ENCODE measurements around the gene C1orf198.
"Not testable (repeated sequence)": the region's sequence is repeated elsewhere in the genome, so short reads cannot be mapped to it uniquely, and the experiment has no call there.

The C1orf198 gene

DNA sequence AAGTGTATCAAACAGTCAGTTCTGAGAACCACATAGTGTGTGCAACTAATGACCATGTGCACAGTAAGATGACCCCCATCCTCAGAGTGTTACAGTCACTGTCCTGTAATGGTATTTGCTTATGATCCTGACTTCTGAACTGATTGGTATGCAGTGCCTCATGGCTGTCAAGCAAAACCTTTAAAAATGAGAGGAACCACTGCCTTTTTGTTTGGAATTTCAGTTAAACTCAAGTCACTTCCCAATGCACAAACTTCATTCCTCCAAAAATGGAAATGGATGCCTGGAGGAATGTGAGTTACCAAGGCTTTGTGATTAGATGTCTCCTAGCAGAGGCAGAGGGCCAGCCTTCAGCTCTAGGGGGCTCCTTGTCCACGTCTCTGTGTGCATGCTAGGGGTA is 10.5 kb downstream of the C1orf198 start:
- ATAC-seq, result no peak
- DNase-seq, result no peak

DNA sequence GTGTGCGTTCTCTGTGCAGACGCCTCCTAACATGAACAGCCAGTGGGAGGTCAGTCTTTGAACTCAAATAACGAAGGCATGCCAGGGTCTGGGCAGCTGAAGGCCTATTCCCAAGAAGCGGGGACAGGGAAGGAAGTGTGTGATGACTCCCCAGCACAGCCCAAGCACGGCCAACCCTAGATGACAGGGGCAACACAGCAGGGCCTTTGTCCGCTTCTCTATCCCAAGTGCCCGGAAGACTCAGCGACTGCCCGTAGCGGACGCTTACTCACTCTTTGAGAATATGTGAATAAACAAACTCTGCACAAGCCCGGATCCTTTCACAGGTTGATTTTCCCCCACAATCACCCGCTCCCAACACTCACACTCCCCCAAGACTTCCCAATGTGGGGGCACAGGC is 11.2 kb downstream of the C1orf198 start:
- DNase-seq (no peak), ATAC-seq (no peak)
- H3K4me3 Mint-ChIP-seq, result no peak overlapping the region
- H3K4me1 Mint-ChIP-seq, result no peaks in the 10 kb centered on the region
- H3K27me3 Mint-ChIP-seq, result no peaks in the 10 kb centered on the region
- H3K27ac Mint-ChIP-seq, result no peak overlapping the region
- H3K9me3 Mint-ChIP-seq, result no peaks in the 10 kb centered on the region

More for the DNA sequence above, 10.5 kb downstream of the C1orf198 start:
- Mint-ChIP-seq H3K27me3 (no peaks in the 10 kb centered on the region), H3K4me1 (peaks cover 4% of the 10 kb centered on the region), H3K27ac (no peak overlapping the region), H3K4me3 (no peak overlapping the region), H3K9me3 (no peaks in the 10 kb centered on the region)

DNA sequence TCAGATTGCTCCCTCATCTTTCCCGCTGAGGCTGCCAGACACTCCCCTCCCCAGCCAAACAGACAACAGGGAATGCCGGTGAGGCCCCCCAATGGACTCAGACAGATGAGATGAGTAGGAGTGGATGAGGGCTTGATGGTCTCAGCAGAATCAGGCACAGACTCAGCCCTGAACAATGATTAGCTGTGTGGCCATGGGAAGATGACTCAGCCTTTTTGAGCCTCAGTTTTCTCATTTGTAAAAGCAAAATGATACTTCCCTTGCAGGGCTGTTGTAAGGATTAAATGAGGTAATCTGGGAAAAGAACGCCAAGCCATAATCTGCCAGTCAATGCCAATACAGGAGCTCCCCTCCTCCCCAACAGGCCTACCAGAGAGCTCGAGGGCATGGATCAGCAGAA is 12.4 kb downstream of the C1orf198 start:
- no peak overlapping the region for H3K4me3 Mint-ChIP-seq
- H3K4me1 Mint-ChIP-seq, result no peaks in the 10 kb centered on the region
- H3K27me3 Mint-ChIP-seq, result no peaks in the 10 kb centered on the region
- DNase-seq (no peak), ATAC-seq (no peak)
- H3K27ac Mint-ChIP-seq, result no peak overlapping the region
- no peaks in the 10 kb centered on the region for H3K9me3 Mint-ChIP-seq

DNA sequence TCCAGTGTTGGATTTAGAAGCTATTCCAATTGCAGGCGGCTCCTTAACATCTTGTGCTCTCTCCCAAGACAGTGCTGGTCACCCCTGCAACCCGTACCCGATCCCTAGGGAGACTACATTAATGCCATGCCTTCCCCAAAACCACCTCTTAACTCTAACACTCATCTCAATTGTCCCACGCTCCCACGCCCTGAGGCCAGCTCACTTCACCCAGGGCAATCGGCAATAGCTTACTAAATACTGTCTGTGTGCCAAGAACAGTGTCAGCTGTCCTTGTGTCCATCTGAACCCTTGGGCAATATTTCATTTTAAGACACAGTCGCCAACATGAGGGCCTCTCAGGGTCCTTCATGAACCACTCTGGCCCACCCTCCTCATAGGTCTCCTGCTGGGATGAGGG is 13.9 kb downstream of the C1orf198 start:
- H3K27me3 Mint-ChIP-seq, result no peaks in the 10 kb centered on the region
- DNase-seq, result no peak
- H3K4me3 Mint-ChIP-seq, result no peak overlapping the region
- no peak overlapping the region for H3K27ac Mint-ChIP-seq
- ATAC-seq, result no peak
- H3K9me3 Mint-ChIP-seq, result no peaks in the 10 kb centered on the region
- no peaks in the 10 kb centered on the region for H3K4me1 Mint-ChIP-seq

DNA sequence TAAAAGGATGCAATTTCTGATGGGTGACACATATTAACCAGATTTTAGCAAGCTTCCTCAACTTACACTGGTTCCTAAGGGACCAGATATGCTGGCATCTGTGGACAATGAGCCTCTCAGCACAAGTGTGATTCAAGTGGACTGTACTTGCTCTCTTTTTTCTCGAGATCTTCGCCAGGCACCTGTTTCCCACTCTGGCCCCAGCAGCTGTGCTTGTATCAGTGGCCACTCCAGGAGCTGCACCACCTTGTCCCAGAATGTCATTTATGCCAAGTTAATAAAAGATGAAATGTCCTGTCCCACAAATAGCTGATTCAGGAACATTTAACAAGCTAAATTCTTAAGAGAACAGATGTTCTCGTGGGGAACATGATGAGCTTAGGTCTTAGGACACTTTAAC is 14.6 kb downstream of the C1orf198 start:
- DNase-seq, result no peak
- no peaks in the 10 kb centered on the region for H3K4me1 Mint-ChIP-seq
- H3K9me3 Mint-ChIP-seq, result no peaks in the 10 kb centered on the region
- H3K27ac Mint-ChIP-seq, result no peak overlapping the region
- no peak for ATAC-seq
- no peak overlapping the region for H3K4me3 Mint-ChIP-seq
- H3K27me3 Mint-ChIP-seq, result no peaks in the 10 kb centered on the region

DNA sequence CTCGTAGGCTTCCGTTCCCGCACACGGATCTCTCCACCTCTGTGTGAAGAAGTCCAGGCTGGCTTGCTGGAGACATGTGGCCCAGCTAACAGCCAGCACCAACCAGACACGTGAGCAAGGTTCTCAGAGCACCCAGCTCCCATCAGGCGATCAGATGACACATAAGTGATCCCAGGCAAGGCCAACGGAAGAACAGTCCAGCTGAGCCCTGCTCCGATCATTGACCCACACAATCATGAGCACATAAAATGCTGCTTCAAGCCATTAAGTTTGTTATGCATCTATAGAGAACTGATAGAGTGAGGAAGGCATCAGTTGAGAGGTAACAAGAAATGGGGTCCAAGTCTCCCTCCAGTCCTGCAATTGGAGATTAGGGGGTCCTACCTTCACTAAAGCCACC is 15.4 kb downstream of the C1orf198 start:
- H3K4me3 Mint-ChIP-seq, result no peak overlapping the region
- no peak for DNase-seq
- no peak overlapping the region for H3K27ac Mint-ChIP-seq
- no peaks in the 10 kb centered on the region for H3K4me1 Mint-ChIP-seq
- no peaks in the 10 kb centered on the region for H3K9me3 Mint-ChIP-seq
- ATAC-seq, result no peak
- no peaks in the 10 kb centered on the region for H3K27me3 Mint-ChIP-seq

DNA sequence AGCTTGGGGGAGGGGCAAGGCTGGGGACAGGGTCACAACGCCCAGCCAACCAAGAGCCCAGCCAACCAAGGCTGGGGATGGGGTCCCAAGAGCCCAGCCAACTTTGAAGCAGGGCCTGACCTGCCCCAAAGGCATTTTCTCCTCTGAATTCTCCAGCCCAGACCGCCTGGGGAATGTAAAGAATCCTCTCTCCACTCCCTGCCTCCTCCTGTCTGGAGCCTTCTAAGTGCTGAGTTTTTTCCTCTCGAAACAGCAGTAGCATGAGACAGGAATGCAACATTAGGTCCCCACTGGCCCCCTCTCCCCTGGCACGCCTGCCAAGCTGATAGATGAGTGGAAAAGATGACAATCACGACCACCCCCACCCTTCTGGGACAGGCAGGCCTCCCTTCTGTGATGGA is 17.0 kb downstream of the C1orf198 start:
- H3K4me3 Mint-ChIP-seq, result no peak overlapping the region
- H3K27ac Mint-ChIP-seq, result no peak overlapping the region
- no peaks in the 10 kb centered on the region for H3K4me1 Mint-ChIP-seq
- no peaks in the 10 kb centered on the region for H3K9me3 Mint-ChIP-seq
- ATAC-seq, result no peak
- no peaks in the 10 kb centered on the region for H3K27me3 Mint-ChIP-seq
- no peak for DNase-seq

DNA sequence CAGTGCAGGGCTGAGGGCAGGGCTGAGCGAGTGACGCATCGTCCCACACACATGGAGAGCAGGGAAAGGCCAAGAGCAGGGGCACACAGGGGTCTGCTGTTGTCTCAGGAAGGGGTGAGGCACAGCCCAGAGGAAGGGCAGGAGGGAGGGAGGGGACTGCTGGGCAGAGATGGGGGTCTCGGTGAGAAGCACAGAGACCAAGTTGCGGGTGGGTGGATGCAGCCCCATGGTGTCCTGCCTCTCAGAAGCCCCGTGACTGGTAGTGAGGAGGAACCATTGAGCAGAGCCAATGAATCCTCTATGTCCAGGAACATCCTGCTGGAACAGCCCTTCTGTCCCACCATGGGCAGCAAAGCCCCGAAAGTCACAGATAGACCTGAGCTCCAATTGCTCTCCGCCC is 17.8 kb downstream of the C1orf198 start:
- H3K4me3 Mint-ChIP-seq, result no peak overlapping the region
- DNase-seq, result no peak
- H3K4me1 Mint-ChIP-seq, result no peaks in the 10 kb centered on the region
- no peak for ATAC-seq
- no peaks in the 10 kb centered on the region for H3K9me3 Mint-ChIP-seq
- no peaks in the 10 kb centered on the region for H3K27me3 Mint-ChIP-seq
- no peak overlapping the region for H3K27ac Mint-ChIP-seq

DNA sequence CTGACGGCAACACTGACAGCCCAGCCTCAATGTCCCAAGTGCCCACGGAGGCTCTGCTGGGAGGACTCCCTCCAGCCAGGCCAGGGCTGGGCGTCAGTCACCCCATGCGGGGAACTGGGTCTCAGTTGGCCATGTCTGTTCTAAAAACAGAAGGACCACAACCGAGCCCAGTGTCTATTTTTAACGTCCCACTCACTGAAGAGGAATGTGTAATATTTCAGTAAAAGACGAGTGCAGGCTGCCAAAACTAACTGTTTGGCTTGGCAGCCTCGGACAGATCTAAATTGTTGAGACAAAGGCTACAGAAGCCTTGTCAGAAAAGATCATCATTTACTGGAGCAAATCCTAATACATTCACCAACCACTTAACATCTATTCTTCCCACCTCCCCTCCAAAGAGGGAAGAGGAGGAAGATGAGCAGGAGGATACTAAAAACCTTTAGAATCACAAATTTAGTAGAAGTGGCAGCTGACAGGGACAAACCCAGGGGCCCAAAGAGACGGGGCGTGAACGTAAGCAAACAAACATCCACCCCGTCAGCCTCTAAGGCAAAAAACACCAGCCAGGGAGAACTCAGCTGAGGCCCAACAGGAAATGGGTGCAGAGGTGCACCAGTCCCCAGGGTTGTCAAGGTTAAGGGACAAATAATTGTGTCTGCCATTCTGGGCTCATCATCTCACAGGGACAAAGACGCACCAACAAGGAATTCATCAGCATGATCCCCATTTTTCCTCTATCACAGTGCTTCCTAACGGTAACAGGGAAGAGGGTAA is 18.7 kb downstream of the C1orf198 start:
- Mint-ChIP-seq H3K27me3 (no peaks in the 10 kb centered on the region), H3K9me3 (no peaks in the 10 kb centered on the region), H3K4me3 (no peak overlapping the region), H3K4me1 (no peaks in the 10 kb centered on the region), H3K27ac (no peak overlapping the region)
- ATAC-seq (no peak), DNase-seq (no peak)

DNA sequence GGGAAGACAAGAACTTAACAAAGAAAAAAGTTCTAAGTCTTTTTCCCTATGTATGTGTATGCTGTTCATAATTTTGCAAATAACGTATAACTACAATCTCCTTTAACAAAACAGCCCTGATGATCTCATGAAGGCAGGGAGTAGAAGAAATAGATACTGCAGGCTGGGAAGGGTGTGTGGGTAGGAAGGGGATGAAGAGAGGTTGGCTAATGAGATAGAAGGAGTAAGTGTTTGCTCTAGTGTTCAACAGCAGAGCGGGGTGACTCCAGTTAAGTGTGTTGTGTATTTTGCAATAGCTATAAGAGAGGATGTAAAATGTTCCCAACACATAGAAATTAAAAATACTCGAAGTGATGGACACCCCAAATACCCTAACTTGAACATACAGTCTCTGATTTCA is 20.1 kb downstream of the C1orf198 start:
- Mint-ChIP-seq H3K27me3 (no peaks in the 10 kb centered on the region), H3K4me3 (no peak overlapping the region), H3K27ac (no peak overlapping the region), H3K9me3 (no peaks in the 10 kb centered on the region), H3K4me1 (no peaks in the 10 kb centered on the region)
- ATAC-seq, result no peak
- DNase-seq, result no peak

DNA sequence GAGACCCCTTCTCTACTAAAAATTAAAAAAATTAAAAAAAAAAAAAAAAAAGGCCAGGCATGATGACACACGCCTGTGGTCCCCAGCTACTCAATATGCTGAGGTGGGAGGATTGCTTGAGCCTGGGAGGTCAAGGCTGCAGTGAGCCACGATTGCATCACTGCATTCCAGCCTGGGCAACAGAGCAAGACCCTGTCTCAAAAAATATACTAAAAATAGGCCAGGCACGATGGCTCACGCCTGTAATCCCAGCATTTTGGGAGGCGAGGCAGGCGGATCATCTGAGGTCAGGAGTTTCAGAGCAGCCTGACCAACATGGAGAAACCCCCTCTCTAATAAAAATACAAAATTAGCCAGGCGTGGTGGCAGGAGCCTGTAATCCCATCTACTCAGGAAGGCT is 23.1 kb downstream of the C1orf198 start:
- not testable (repeated sequence) for H3K4me1 Mint-ChIP-seq, ATAC-seq, DNase-seq, H3K27ac Mint-ChIP-seq, H3K4me3 Mint-ChIP-seq, H3K27me3 Mint-ChIP-seq, H3K9me3 Mint-ChIP-seq

DNA sequence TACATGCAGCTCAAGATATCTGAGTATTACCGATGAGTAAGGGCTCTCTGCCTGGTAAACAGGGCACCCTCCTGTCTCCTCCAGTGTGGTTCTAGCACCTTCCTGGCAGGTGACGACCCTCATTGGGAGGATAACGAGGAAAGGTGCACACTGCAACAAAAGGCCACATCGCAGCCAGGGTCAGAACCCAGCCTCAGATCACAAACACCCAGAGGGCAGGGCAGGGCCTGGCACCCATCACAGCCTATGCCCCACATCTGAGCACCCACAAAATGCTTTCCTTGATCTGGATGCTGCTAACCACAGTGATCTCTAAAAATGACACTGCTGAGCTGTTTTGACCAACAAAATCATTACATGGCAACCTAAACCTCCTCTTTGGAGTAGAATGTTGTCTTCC is 23.8 kb downstream of the C1orf198 start:
- Mint-ChIP-seq H3K4me3 (no peak overlapping the region), H3K27me3 (no peaks in the 10 kb centered on the region), H3K9me3 (no peaks in the 10 kb centered on the region), H3K4me1 (no peaks in the 10 kb centered on the region), H3K27ac (no peak overlapping the region)
- ATAC-seq (no peak), DNase-seq (no peak)

DNA sequence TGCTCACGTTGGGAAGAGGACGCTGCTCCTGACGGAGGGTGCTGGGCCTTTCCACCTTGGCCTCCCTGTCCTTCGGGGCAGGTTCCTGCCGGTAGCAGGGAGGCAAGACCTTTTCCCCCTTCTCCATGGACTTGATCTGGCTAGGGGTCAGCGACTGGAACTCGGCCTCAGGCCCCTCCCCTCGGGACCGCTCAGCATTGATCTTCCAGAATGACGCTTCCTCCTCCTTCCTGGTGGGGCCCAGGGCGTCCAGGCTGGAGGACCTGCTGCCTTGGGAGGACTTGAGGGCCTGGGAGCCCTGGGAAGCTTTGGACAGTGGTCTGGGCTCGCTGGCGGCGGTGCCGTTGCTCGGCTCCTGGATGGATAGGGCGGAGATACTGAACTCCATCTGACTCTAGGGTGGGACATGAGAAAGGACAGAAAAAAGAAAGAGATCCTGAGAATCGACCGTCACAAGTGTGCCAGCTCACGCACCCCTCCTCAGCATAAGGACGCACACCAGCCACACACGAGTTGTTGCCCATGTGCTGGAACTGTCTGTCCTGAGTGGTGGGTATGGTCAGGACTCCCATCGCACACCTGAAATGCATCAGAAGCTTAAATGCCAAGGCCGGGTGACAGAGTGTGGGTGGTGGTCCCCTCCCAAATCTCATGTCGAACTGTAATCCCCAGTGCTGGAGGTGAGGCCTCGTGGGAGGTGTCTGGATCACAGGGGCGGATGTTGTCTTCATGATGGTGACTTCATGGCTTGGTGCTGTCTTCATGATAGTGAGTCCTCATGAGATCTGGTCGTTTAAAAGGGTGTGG is 24.6 kb downstream of the C1orf198 start:
- Mint-ChIP-seq H3K4me1 (no peaks in the 10 kb centered on the region), H3K4me3 (no peak overlapping the region), H3K27me3 (no peaks in the 10 kb centered on the region), H3K9me3 (no peaks in the 10 kb centered on the region), H3K27ac (no peak overlapping the region)
- DNase-seq (no peak), ATAC-seq (no peak)

DNA sequence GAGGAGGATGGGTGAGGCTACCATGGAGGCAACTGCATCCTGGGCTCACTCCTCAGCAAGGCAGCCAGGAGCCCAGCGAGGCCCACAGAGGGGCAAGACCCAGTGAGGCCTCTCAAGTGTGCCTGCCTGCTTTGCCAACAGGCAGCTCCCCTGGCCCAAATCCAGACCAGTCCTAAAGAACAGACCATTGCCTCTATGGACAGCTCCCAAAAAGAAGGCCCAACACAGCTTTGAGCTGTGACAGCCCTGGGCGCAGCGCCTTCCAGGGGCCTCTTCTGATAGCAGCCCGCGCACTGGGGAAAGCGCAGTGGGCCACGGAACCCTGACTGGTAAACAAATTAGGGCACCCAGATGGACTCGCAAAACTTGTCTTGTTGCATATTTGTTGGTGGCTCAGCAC is 25.5 kb downstream of the C1orf198 start:
- H3K27ac Mint-ChIP-seq, result no peak overlapping the region
- no peak for ATAC-seq
- no peak for DNase-seq
- H3K4me1 Mint-ChIP-seq, result no peaks in the 10 kb centered on the region
- H3K27me3 Mint-ChIP-seq, result no peaks in the 10 kb centered on the region
- H3K9me3 Mint-ChIP-seq, result no peaks in the 10 kb centered on the region
- H3K4me3 Mint-ChIP-seq, result no peak overlapping the region

DNA sequence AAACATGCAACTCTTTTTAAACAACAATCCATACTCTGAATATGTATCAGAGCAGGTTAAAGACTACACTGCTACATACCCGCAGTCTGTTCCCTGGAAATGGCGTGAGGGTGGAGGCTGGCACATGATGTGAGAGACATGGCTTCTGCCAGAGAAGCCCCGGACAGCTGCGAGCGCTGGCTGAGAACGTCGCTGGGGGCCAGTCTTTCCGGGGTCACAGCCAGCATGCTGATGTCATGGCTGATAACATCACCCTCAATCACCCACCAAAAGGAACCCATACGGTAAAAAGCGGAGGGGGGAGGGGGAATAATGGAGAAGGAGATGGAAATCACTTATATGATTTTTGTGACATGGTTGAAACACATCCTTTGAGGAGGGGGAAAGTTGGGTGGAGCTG is 29.1 kb downstream of the C1orf198 start:
- no peak for DNase-seq
- no peaks in the 10 kb centered on the region for H3K27me3 Mint-ChIP-seq
- H3K4me3 Mint-ChIP-seq, result no peak overlapping the region
- no peaks in the 10 kb centered on the region for H3K9me3 Mint-ChIP-seq
- no peak for ATAC-seq
- no peak overlapping the region for H3K27ac Mint-ChIP-seq
- H3K4me1 Mint-ChIP-seq, result no peaks in the 10 kb centered on the region

DNA sequence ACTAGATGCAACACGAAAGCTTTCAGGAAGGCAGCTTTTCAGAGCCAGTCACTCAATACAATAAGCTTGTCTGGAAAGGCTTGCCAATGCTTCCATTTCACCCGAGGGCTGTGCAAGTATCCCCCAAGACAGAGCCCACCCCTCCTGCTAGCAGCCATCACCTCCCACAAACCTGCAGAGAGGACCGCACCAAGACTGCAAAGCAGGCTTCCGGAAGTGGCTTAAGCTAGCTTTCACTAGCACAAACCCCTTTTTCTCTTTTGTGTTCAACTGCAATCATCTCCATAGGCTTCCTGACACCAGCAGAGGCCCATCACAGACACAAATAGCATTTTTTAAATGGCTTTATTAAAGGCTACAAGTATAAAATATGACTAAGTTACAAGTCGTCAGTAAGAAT is 31.5 kb downstream of the C1orf198 start:
- DNase-seq, result no peak
- no peaks in the 10 kb centered on the region for H3K4me1 Mint-ChIP-seq
- no peak for ATAC-seq
- no peak overlapping the region for H3K27ac Mint-ChIP-seq
- H3K27me3 Mint-ChIP-seq, result no peaks in the 10 kb centered on the region
- H3K4me3 Mint-ChIP-seq, result no peak overlapping the region
- peaks cover 6% of the 10 kb centered on the region in 2 donors for H3K9me3 Mint-ChIP-seq
